HG03342 (cell line): ENCODE results near the gene MICAL1.

ENCODE experiments used
- ATAC-seq: cut with Tn5 transposase; IDR thresholded peaks from one replicate; pipeline ENCODE4 v1.9.1; 2021; ENCODE audit warnings: mild to moderate bottlenecking, moderate library complexity; ENCODE audit not compliant: unreplicated experiment

MICAL1 gene

GRCh38 chr6:109455437-109456110 is at the start of gene MICAL1:
Gene MICAL1, minus strand, starts transcription at chr6:109455772. Its CDS starts 1,576 bp downstream, at chr6:109454196.
- peak; percentile 66 for ATAC-seq

GRCh38 chr6:109503327-109504224 is 48.0 kb upstream of the MICAL1 start:
- no peak for ATAC-seq

DNA sequence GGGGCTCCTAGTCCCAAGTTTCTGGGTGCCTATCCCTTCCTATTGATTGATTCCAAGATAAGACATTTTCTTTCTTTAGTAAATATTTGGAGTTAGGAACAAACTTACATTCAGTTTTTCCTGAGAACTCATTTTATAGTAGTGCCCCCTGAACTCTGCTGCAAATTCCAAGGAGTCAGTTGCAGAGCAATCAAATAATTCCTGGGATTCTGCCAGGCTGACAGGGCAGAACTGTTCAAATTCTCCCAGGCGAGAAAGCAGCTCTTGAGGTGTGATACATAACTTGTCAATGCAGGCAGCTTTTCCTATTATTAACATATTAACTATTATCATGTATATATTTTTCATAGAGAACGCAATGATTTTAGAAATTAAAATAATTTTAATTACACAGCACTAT is 43.4 kb upstream of the MICAL1 start:
- no peak for ATAC-seq

DNA sequence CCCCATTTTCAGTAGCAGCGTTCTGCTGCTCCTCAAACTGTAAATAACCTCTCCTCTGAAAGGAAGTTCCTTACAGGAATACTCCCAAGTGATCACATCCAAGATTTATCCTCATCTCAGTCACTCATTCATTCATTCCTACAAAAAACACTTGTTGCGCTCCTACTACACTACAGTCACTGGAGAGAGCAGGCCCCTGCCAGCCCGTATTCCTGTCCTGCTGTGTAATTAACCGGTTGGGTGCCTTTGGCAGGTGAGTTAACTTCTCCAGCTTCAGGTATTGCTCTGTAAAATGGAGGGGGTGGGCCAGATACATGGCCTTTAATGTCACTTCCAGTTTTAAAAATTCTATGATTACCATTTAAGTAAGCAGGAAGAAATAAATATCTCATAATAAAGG is 42.5 kb upstream of the MICAL1 start:
- no peak for ATAC-seq

- no peak for ATAC-seq
Observed at GRCh38 chr6:109496036-109496772, 40.6 kb upstream of the MICAL1 start.

- no peak for ATAC-seq
Observed at GRCh38 chr6:109493865-109494264, 38.3 kb upstream of the MICAL1 start.

GRCh38 chr6:109491207-109491938 is 35.8 kb upstream of the MICAL1 start:
- no peak for ATAC-seq

GRCh38 chr6:109490713-109491112 is 35.1 kb upstream of the MICAL1 start:
- ATAC-seq = no peak

- ATAC-seq = no peak
Observed at GRCh38 chr6:109488001-109488400, 32.4 kb upstream of the MICAL1 start.

DNA sequence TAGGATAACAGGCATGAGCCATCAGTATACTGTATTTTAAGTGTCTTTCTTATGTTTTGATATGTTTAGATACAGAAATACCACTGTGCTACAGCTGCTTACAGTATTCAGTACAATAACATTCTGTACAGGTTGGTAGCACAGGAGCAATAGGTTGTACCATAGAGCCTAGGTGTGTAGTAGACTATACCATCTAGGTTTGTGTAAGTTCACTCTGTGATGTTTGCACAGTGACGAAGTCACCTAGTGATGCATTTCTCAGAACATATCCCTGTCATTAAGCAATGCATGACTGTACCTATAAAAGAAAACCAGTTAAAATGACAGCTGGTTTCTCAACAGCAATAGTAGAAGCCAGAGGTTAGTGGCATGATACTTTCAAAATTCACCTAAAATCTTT is 30.5 kb upstream of the MICAL1 start:
- ATAC-seq = no peak

GRCh38 chr6:109485266-109485935 is 29.8 kb upstream of the MICAL1 start:
- no peak for ATAC-seq

DNA sequence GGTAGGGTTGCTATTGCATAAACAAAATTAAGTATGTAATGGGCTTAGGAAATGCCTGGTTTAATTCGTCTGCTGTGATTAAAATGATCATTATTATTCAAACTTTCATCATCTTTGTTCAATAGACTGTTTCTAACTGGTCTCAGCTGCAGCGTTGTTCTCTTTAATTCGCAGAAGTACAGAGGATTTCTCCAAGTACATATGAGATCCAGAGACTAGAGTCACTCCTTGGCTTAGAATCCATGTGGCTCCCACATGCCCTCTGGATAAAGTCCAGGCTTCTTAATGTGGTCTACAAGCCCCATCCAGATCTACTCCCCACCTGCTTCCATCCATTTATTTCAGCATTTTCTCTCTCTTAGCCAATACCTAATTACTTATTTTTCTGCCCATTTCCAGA is 28.6 kb upstream of the MICAL1 start:
- no peak for ATAC-seq

GRCh38 chr6:109483735-109484057 is 28.1 kb upstream of the MICAL1 start:
- peak; percentile 4 for ATAC-seq

DNA sequence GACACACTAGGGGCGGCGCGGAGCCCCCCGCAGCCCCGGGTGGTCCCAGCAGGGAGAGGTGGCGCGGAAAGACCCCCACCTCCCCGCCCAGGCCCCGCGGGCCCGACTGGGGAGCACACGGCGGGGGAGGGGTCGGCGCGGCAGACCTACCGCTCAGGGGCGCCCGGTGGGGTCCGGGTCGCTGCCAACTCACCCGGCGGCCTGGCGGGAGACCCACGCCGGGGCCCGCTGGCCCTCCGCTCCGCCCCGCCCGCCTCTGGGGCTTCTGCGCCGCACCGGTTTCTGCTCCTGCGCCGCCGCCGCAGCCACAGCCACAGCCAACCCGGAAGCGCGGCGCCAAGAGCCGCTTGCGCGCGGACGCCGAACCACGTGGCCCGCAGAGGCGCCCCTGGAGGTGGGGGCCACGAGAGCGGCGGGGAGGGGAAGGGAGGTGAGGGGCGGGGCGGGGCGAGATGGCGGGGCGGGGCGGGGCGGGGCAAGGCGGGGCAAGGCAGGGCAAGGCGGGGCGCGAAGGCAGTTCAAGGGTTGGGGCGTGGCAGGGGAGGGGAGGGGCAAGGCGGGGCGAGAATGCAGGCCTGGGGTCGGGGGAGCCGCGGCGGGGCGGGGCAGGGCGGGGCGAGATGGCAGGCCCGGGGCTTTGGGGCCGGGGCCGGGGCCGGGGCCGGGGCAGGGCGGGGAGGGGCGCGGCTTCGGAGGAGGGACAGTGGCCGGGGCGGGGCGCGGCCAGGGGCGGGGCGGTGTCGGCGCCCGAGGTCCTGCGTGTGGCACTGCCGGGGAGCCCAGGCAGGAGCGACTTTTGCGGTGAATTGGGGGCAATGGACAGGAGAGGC is 27.5 kb upstream of the MICAL1 start, which contains the start of gene ZBTB24:
ZBTB24 (minus strand) TSS at position 315 of the 830 bp plus-strand sequence. CDS start 1,193 bp downstream, outside the sequence.
- peak; percentile 84 for ATAC-seq

DNA sequence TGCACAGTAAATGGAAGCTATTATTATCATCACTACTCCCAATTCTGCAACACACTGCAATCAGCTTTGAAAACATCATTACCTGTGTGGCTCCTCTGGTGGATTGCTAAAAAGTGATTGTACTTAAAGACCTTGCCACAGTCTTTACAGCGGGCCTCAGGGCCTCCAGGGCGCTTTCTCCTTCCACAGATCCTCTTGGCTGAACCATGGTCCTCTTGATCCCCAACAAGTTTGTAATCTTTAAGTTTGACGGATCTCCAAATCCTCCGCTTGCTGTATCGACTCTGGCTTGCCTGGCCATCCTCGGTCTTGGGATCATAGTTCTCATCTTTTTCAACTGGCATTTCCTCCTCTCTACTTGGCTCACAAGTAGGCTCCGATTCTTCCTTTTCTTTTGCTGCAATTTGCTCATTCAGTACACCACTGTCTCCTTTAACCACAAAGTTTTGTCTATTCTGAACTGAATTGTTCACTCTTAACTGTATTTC is 25.5 kb upstream of the MICAL1 start:
- ATAC-seq = no peak

DNA sequence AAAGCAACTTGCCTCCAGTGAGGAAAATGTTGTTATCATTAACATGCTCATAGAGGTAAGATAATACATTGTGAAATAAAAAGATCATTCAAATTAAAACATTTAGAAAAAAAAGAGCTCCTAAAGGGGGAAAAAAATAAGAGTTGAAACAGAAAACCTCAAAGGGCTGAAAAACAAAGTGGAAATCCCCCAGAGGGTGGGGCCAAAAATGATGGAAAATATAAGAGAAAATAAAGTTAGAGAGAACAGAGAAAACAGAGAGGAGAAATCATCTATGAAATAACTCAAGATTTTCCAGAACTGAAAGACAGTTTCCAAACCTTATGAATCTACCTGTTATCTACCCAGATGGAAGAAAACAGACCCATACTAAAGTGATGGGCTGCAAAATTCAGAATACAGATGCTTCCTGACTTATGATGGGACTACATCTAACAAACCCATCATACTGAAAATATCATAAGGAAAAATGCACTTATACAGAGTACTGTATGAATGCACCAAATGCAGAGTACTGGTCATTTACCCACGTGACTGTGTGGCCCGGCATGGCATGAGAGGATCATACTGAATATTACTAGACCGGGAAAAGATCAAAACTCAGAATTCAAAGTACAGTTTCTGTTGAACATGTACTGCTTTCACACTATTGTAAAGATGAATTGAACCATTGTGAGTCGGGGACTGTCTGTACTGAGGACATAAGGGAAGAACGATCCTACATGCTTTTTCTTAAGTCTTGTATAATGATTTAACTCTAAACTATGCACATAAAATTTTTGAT is 23.5 kb upstream of the MICAL1 start:
- ATAC-seq = no peak

- ATAC-seq = no peak
Observed at GRCh38 chr6:109478222-109478805, 22.7 kb upstream of the MICAL1 start.

- ATAC-seq = peak; percentile 58
Observed at GRCh38 chr6:109477725-109478124, 22.2 kb upstream of the MICAL1 start.
